ENCODE results near the gene TNIP1.

GRCh38 chr5:151097820-151098767 lies 17.3 kb upstream of the TNIP1 start:
- TF ChIP-seq EZH2 (IDR thresholded peaks at IDR 0.05; ENCODE audit: borderline replicate concordance, low read length) = no peak
- TF ChIP-seq CTCF (conservative IDR thresholded peaks at IDR 0.05 in 1 of 2, IDR thresholded peaks at IDR 0.05 in 1 of 2; ENCODE audit: extremely low read depth in 1 of 2, insufficient read depth in 1 of 2, low read depth in 1 of 2, low read length in 2 of 2) = no peak
